ENCODE measurements around the gene RBM33. TPM values are rescaled to one million over a fixed set of nuclear protein-coding genes. Genes with fewer than 3 reads are reported as not detected.

RBM33 gene
- total and polyA plus RNA-seq, 2 of the 8 experiments (the other 6 are each of a cell fraction or from before 2014, with no cell fraction given): 16.5 to 64.6 TPM

DNA sequence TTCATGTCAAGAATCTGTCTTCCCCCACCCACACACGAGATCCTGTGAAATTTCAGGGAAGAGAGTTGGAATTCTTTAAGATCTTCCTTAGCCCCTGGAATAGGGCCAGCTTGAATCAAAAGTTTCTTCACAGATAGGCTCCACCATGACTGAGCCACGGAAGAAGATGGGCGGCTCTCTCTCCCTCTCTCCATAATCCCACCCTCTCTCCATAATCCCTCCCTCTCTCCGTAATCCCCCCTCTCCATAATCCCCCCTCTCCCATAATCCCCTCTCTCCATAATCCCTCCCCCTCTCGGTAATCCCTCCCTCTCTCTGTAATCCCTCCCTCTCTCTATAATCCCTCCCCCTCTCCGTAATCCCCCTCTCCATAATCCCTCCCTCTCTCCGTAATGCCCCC, 147.4 kb downstream of the RBM33 start (continued):
- TF ChIP-seq CEBPB (IDR thresholded peaks at IDR 0.05; ENCODE audit: low read depth, low read length): no peak
- no peak for TF ChIP-seq FOSL1 (IDR thresholded peaks at IDR 0.05; ENCODE audit: insufficient read depth, low read depth, low read length)
- no peak for TF ChIP-seq BRCA1 (IDR thresholded peaks at IDR 0.05; ENCODE audit: low read depth, low read length)
- no peak for TF ChIP-seq GTF2F1 (IDR thresholded peaks at IDR 0.05; ENCODE audit: borderline replicate concordance, low read depth, low read length)
- no peak for TF ChIP-seq TCF12 (IDR thresholded peaks at IDR 0.05; ENCODE audit: low read depth, low read length)
